GM21526 (cell line): ENCODE data around the gene EGF.

Experiments
- ATAC-seq: cut with Tn5 transposase; IDR thresholded peaks from one replicate; pipeline ENCODE4 v1.9.1; 2021; ENCODE audit warnings: moderate library complexity; ENCODE audit not compliant: unreplicated experiment, low FRiP score

EGF gene

DNA sequence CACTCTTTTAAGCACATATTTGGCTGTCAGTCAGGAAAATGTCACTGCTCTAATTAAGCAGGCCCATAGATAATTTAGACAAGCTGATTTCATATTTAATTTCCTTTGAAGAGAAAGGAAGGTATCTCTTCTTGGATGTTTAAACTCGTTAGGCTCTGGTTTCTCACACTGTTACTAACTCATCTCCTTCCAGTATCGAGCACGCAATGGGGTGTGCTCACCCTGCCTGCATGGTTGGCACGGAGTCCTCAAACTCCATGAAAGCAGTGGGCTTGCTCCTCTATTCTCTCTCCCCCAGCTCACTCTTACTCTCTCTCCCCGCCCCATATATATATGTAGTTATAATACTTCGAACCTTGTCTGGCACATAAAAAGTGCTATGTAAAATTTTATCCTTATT, 76.9 kb downstream of the EGF start:
- ATAC-seq, result no peak

DNA sequence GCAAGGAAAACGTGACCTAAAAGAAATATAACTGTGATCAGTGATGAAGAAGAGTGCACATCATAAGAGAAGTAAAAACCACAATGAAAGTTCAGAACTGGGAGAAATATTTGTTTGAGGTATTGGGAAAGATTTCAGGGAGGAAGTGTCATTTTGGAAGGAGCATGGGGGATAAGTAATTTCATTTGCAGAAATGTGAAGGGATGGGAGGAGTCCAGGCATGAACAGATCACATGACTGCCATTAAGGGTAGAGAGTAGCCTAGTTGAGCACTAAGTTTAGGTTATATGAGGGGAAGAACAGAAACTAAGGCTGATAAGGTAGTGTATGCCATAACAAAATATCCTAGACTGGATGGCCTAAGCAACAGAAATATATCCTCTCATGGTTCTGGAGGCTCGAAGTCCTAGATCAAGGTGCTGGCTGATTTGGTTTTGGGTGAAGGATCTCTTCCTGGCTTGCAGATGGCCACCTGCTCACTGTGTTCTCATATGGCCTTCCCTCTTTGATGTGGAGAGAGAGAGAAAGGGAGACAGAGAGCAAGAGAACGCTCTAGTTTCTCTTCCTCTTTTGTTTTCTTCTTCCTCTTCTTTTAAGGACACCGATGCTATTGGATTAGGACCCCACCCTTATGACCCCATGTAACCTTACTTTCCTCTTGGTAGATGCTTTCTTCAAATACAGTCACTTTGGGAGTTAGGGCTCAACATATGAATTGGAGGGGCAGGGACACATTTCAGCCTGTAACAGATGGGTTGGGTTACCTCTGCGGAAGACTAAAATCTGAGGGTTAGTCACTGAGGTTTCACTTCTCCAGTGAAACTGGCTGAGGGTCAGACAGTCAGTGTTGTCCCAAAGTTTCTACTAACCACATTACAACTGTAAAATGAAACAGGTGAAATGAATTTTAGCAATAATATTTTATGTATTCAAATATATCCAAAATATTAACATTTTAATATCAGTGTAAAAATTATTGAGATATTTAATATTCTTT, 77.9 kb downstream of the EGF start:
- peak; percentile 91 for ATAC-seq

DNA sequence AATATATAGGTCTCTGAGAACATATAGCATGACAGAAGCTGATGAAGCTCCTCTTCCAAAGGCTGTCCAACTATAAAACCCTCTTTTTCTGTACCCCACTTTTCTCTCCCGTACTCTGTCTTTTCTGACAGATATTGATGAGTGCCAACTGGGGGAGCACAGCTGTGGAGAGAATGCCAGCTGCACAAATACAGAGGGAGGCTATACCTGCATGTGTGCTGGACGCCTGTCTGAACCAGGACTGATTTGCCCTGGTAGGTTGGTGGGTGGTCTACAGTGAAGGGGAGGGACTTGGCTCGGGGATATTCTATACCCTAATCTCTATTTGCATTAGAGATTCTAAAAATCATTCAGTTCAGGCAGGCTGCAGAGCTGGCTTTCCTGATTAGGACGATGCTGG, 80.4 kb downstream of the EGF start:
- ATAC-seq, result no peak

DNA sequence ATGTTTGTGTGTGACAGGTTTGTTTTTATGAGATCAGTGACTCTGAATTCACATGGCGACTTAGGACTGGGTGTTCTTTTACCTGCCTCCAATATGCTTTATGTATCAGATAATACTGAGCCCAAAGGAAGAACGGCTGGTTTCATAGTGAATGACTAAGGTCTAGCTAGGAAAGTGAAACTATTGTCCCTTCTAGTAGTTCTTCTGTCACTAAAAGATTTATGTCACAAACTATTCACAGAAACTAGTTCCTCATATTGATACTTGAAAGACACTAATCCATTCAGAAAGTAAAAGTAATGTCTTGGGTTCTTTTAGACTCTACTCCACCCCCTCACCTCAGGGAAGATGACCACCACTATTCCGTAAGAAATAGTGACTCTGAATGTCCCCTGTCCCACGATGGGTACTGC, 81.7 kb downstream of the EGF start:
- ATAC-seq, result peak; percentile 56

DNA sequence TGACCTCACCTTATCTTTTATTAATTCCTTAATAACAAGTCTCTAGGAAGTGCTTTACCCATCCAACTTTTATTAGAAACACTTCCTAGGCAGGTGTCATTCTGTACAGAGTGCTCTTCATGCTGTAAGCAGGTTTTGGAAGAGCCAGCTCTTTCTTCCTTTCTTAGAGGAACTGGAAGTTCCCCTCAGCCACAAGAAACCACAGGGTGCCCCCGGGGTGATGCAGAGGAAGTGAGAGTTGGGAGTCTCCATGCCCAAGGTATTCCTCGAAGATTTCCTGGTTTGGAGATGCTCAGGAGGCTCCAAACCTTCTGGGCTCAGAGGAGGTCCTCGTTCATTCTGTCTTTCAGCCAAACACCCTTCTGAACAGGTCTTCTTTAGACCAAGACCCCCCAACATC, 83.8 kb downstream of the EGF start:
- no peak for ATAC-seq

DNA sequence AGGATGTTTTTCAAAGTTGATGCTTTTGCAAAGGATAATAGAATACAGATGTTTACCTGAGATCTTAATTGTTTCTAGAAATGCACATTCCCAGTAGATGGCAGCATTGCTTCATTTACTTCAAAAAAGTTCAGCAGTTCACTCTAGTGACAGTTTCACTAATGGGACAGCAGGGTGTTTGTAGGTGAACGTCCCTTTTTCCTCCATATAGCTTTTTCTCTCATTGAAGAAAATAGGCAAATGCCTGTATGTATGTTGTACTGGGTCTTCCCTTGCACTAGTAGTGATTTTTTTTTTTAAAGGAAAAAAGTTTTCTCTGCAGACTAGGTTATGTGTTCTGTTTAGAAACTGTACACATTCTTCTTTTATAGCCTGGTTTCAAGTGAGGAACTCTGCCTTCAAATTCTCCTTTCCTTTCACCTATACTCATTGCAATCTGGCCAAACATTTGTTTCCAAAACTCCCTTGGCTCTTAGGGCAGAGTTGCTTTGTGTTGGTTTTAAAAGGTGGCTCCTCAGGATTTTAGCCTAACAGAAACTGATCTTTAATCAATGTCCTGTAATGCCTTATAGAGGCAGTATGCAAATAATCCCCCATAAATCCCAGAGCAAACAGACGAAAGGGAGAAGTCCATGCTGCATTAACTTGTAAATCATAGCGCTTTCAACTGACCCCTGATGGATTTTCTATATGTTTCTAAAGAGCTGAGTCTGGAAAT, 86.3 kb downstream of the EGF start:
- ATAC-seq, result peak; percentile 42

DNA sequence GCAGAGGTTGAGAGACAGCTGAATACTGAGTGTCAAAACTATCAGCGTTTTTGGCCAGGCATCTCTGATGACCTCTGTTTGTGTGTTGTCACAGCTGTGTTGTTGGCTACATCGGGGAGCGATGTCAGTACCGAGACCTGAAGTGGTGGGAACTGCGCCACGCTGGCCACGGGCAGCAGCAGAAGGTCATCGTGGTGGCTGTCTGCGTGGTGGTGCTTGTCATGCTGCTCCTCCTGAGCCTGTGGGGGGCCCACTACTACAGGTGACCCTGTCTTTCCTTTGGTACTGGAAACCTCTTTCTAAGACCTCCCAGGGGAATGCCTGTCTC, 86.9 kb downstream of the EGF start:
- ATAC-seq, result no peak

DNA sequence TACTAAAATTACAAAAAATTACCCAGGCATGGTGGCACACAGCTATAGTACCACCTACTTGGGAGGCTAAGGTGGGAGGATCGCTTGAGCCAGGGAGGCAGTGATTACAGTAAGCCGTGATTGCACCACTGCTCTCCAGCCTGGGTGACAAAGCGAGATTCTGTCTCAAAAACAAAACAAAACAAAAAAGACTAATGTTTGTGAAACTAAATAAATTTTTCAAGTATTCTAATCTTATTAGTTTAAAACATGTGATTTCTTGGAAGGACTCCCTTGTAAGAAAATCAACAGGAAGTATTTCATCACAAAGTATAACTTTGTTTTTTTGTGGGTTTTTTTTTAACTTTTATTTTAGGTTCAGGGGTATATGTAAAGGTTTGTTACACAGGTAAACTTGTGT, 89.6 kb downstream of the EGF start:
- no peak for ATAC-seq

DNA sequence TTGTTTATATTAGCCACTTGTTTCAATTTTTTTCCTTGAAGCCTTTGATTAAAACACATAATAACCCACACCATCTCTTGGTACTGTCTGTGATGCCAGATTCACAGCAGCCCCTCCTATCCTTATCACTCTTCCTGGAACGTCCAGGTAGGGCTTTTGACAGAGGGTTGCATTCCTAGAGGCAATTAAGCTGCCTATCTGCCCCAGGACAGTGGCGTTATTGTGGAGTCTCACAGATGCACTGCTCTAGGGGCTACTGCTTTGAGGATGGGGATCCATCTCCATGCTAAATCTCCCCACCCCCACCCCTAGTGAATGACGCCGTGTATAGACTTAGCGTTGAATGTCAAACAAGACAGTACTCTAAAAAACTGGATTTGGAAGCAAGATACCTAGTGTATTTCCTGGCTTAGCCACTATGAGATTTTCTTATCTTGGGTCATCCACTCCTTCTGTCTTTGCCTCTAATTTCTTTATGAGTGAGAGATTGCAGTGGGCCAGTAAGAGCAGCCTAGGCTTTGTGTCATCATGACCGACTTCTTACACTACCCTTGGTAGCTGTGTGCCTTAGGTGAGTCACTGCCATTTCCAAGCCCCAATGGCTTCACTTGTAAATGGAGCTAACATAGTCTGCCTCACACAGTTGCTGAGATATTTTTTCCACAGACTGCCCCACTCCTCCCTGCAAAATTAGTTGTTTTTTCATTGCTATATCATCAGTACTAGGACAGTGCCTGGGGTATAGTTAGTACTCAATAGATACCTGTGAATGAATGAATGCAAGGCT, 90.9 kb downstream of the EGF start:
- ATAC-seq, result no peak

DNA sequence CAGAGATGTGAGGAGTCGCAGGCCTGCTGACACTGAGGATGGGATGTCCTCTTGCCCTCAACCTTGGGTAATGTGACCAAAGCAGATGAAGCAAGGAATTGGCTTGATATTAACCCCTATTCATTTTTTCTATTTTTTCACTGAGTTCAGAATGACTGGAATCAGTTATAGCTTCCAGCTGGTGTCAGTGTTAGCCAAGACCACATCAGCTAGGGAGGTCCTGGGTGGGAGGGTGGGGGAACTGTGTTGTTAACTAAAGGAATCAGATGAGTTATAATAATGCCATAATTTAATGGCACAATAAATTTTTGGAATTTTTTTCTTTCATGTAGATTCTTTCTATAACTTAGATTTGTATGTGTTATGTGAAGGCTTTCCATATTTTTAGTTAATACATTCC, 91.9 kb downstream of the EGF start:
- no peak for ATAC-seq

DNA sequence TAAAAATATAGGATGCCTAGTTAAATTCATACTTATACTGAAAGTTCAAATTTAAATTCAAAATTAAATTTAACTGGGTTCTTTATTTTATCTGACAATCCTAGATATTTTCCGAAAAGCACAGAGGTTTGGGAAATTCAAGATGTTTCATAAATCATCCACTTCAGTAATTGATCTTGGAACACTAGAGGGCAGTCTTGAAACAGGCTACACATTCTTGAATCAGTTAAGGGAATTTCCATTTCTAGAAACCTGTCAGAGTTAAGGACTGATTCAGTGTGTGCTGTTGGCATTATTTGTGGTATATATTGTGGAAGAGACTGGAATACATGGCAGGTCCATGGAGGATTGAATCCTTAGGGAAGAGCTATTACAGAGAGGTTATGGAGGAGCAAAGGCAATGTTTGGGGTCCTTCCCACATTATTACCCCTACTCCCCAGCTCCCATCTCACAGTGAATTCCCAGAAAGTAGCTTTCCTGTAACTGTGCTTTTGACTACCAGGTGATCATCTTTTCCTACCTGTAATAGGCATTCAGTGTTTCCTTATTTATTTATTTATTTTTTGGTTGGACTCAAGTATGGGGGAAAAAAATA, 92.9 kb downstream of the EGF start:
- ATAC-seq, result peak; percentile 67

DNA sequence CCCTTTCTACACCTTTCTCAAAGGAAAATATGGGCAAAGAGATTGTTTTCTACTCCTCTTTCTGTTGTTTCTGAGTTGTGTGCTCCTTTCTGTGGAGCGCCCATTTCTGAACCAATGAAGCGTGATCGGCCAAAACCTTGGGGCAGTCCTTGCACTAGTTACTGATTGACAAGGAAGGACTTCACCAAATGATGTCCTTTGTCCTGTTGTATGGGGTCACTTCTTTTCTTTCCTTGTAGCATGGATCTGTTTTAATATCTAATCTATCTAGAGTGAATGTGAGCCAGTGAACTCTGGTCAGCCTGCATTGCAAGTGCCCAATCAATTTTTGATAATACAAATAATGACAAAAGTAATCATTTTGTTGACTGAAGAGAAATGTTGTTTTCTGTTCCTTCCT, 94.5 kb downstream of the EGF start:
- no peak for ATAC-seq

DNA sequence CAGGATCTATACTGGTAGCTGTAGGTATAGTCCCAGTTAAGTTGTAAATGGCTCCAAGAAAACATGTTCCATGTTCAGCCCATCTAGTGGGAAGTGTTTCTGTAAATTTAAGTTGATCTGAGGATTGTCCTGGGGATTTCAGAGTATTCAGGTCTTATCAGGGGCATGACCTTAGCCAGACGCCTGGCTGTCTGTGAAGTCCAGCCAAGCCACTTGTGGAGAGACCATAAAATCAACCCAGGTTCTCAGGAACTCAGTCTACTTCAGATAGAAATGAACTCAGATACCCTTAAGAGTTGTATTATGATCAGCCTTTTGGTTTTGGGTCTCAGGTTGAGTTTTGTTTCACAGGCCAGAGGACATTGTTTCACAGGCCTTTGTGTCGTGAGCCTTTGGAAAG, 95.9 kb downstream of the EGF start:
- no peak for ATAC-seq

DNA sequence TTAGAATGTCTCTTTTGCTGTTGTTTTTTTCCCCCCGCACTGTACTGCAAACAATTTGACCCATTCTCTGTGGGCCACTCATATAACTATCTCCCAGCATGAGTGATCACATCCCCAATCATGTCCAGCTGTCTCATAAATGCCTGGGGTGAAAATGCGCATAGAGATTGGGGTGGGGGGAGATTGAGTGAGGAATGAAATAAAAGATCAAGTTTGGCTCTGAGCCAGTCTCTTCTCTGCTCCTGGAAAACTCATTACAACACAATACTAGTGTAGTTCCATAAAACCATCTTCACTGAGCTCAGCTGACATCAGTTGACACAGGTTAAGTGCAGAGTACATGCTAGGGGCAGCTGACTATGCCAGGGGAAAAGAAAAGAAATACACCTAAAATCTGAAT, 96.9 kb downstream of the EGF start:
- no peak for ATAC-seq

DNA sequence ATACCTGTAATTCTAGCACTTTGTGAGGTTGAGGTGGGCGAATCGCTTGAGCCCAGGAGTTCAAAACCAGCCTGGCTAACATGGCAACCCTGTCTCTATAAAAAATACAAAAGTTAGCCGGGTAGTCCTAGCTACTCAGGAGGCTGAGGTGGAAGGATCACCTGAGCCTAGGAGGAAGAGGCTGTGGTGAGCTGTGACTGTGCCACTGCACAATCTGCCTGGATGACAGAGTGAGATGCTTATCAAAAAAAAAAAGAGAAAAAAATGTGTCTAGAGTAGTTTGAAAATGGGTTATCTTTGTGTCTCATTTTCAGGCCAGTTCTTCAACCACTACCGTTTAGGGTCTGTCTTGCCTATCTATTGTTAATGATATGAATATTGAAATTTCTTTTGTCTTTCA, 98.1 kb downstream of the EGF start:
- no peak for ATAC-seq

DNA sequence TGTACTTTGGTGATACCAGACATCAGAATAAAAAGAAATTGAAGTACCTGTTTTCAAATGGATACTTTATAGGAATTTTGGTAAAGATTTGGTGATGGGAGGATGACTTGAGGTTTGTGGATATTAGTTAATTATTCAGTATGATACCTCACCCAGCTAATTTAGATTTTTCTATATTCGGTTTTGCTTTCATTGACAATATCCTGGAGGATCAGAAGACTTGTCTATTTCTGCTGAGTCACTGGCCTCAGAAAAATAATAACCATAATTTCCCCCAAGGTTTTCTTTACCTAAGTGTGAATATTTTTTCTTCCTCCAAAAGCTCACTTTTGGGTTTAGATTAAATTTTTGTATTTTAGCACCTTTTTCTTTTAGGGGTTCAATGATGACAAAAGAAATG, 100.2 kb downstream of the EGF start:
- ATAC-seq, result no peak

DNA sequence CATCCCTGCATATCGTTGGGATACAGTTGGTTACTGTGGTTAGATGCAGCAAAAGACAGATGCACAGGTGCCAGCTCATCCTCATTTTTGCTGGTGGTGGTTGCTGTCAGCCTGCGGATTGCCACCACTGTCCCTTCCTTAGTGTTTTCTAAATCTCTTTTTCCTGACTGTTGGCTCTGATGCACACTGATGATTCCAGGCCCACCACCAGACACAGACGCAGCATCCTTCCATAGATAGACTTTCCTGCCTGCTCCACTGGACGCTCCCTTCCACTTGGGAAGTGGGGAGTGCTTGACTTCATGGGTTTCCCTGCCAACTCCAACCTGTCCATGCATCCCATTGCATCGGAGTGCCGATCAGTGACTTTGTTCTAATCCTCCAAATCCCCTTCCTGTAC, 101.5 kb downstream of the EGF start:
- no peak for ATAC-seq

DNA sequence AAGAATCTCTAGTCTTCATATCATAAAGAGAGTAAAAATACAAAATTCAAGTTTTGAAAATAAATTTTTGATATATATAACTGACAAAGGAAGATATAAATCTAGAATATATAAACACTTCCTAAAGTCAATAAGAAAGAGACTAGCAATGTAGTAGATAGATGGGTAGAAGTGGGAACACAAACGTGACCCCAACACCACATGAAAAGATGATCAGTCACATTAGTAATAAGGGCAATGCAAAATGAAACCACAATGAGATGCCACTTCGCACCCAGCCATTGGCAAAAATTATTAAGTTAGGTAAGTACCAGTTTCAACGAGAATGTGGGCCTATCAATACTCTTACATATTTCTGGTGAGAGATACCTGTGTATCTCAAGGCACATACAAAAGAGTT, 106.5 kb downstream of the EGF start:
- ATAC-seq, result no peak

DNA sequence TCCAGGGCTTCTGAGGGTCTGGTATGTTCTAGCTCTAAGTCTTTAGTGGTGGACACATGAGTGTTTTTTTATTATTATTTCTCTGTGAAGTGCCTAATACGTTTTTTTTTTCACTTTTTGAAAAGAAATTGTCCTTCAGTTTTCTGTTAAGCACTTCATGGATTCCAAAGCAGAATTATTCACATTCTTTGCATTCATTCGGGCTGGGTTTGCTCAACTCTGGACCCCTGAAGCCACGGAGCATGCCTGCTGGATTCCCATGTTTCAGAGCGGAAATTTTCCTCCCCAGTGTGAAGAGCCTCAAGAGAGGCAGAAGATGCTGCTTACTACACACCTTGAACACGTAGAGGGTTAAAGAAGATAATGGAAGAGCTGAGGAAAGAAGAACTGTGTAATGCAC, 107.5 kb downstream of the EGF start:
- ATAC-seq, result no peak

DNA sequence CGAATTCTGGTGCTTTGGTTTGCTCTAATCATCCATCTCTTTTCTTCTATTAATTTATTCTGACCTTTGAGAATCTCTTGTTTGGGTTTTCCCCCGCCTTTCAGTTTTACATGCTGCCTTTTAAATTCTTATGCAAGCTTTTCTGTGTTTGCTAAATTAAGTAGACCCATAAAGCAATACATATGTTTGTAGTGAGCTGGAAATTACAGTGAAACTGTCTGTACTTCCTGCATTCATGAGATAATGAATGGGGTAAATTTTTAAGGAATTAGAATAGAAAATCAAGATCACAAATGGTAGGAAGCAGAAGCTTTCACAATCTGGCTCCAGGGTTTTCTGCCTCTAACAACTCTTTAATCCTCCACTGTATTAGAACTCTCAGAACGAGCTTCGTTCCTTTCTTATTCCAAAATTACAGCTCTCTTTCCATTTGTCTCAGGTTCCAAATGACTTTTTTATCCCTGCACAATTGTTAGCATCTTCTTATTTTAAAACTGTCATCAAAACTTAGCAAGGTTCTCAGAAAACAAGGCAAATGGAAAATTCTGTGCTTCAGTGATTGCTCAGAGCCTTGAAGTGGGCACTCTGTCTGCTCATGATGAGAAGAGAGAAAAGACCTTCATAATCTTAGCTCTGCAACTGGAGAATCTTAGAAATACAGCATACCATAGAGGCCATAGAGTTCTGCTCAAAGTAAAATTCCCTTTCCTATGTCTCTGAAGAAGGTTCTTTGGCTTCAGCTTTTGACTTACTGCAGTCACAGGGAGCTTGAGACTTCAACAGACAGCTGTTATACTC, 108.2 kb downstream of the EGF start:
- no peak for ATAC-seq
